Fibroblast of mammary gland (primary cell): ENCODE measurements around the gene CROCC2.

ENCODE experiments used
- DNase-seq: peaks from one replicate; pipeline ENCODE4 v3.0.0-alpha.2; 2010; ENCODE audit warnings: low read depth
- H3K4me3 ChIP-seq: 2 replicates; pipeline ENCODE4 v1.5.1; 2011; ENCODE audit warnings: low read depth, mild to moderate bottlenecking, low read length, moderate library complexity; ENCODE audit not compliant: control insufficient read depth
- CTCF ChIP-seq: conservative IDR thresholded peaks from 2 replicates; pipeline ENCODE4 v1.5.1; 2011; ENCODE audit warnings: low read depth, low read length, inconsistent platforms; ENCODE audit not compliant: control insufficient read depth, insufficient read depth

CROCC2 gene

DNA sequence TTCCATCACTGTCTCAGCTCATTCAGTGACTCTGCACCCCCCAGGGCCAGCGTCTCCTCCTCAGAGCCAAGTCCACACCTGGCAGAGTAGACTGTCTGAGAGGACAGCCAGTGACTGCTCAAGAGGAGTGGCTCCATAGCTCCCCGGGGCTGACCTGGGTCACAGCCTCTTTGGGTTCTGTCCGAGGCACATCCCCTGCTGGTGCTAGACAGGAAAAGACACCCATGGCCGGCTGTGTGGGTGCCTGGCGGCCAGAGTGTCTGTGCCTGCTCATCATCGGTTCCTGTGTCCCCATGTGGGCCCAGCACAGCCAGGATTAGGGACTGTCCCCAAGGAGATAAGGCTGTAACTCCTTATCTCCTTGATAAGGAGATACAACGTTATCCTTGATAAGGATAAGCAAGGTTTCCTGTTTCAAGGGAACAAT is 3.5 kb upstream of the CROCC2 start:
- no peak for TF ChIP-seq CTCF
- no peak overlapping the region for H3K4me3 ChIP-seq
- no peak for DNase-seq

GRCh38 chr2:240903191-240904060 is 2.7 kb upstream of the CROCC2 start:
- H3K4me3 ChIP-seq, result no peak overlapping the region
- TF ChIP-seq CTCF, result no peak
- DNase-seq, result no peak

- DNase-seq, result no peak
- H3K4me3 ChIP-seq, result no peak overlapping the region
- TF ChIP-seq CTCF, result no peak
These were observed 1.6 kb upstream of the CROCC2 start for GRCh38 chr2:240904216-240905175.

DNA sequence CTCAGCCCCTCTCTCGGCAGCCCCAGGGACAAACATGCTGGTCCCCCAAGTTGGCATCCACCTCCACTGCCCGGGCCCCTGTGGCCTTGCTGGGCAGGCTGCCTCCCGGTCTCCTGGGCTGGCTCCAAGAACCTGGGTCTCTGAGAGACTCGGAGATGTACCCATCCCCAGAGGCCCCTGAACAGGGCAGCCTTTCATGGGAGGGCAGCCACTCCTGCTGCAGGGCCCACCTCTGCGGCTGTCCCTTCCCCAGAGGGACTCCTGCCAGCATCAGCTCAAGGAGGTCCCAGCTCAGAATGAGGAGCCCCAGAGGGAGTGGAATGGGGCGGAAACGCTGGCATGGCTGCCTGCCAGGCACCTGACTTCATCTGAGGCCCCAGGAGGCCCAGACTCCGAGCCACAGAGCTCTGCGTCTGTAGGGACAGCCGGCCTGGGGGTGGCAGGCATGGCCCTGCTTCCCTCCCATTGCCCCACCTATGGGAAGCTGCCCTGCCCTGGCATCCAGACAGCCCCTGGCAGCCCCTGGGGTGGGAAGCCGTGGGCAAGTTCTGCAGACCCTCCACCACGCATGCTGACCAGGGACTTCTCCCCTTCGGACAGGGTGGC is 857 bp upstream of the CROCC2 start:
- no peak for TF ChIP-seq CTCF
- no peak for DNase-seq
- H3K4me3 ChIP-seq, result no peak overlapping the region

DNA sequence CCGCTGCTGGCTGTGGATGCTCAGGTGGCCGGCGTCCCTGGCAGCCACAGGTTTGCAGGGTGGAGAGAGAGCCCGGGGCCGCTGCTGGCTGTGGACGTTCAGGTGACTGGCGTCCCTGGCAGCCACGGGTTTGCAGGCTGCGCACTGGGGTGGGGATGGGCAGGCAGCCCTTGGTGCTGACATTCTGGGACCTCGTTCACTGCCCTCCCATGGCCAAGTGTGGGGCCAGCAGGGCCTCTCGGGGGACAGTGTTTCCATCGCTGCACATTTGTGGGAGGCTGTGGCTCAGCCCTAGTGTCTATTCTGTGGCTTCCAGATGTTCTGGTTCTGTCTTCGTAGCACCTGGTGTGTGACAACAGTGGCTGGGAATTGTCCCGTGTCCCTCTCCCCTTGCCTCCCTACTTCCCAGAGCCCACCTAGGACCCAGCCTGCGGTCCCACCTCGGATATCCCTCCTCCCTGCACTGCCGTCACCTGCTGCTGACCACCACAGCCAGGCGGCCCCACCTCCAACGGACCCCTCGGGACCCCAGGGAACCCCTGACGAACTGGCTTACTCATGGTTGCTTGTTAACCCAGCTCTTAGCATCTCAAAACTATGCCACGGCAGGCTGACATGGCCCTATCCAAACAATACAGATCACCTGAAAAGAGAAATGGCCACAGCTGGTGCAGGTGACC is 915 bp downstream of the CROCC2 start:
- no peak overlapping the region for H3K4me3 ChIP-seq
- DNase-seq, result no peak
- no peak for TF ChIP-seq CTCF
